ENCODE data around the gene TSPAN1. TPM values are rescaled to one million over a fixed set of nuclear protein-coding genes. Genes with fewer than 3 reads are reported as not detected.

The TSPAN1 gene
- total and polyA plus RNA-seq, 4 donors = 0.28 to 2.2 (median 0.67) TPM

- Histone ChIP-seq H3K4me3 (ENCODE audit: low read depth, low read length) (peak overlapping the region; percentile 90), H3K9me3 (ENCODE audit: control insufficient read depth, insufficient read depth, low read length) (no peaks in the 10 kb centered on the region), H3K27ac (ENCODE audit: low read depth, low read length) (peak overlapping the region; percentile 98), H3K27me3 (ENCODE audit: control insufficient read depth, insufficient read depth, low read length) (no peaks in the 10 kb centered on the region), H3K36me3 (ENCODE audit: control insufficient read depth, insufficient read depth, low read length) (no peaks in the 10 kb centered on the region), H3K4me1 (ENCODE audit: control insufficient read depth, insufficient read depth, low read length) (peaks cover 5% of the 10 kb centered on the region)
- WGBS (ENCODE audit: insufficient coverage) = no CpG with 5 or more reads among the region's 3 CpGs
- peak in 2 of 6 donors; percentile 49 to 56 for DNase-seq (ENCODE audit: low read depth in 4 of 6, low spot score in 6 of 6)
Observed at GRCh38 chr1:46133781-46134350, 41.0 kb upstream of the TSPAN1 start.

- H3K4me3 ChIP-seq (ENCODE audit: low read depth, low read length) = no peak overlapping the region
- no peaks in the 10 kb centered on the region for H3K36me3 ChIP-seq (ENCODE audit: control insufficient read depth, insufficient read depth, low read length)
- WGBS (ENCODE audit: insufficient coverage) = no CpG with 5 or more reads among the region's 3 CpGs
- no peak overlapping the region for H3K27ac ChIP-seq (ENCODE audit: low read depth, low read length)
- DNase-seq (ENCODE audit: low read depth in 4 of 6, low spot score in 6 of 6) = peak in 2 of 6 donors; percentile 13 to 47
- H3K27me3 ChIP-seq (ENCODE audit: control insufficient read depth, insufficient read depth, low read length) = no peaks in the 10 kb centered on the region
- H3K4me1 ChIP-seq (ENCODE audit: control insufficient read depth, insufficient read depth, low read length) = peaks cover 5% of the 10 kb centered on the region
- H3K9me3 ChIP-seq (ENCODE audit: control insufficient read depth, insufficient read depth, low read length) = no peaks in the 10 kb centered on the region
Observed at GRCh38 chr1:46134660-46135331, 40.1 kb upstream of the TSPAN1 start.

- H3K27ac ChIP-seq (ENCODE audit: low read depth, low read length) = no peak overlapping the region
- H3K9me3 ChIP-seq (ENCODE audit: control insufficient read depth, insufficient read depth, low read length) = no peaks in the 10 kb centered on the region
- H3K4me3 ChIP-seq (ENCODE audit: low read depth, low read length) = no peak overlapping the region
- H3K27me3 ChIP-seq (ENCODE audit: control insufficient read depth, insufficient read depth, low read length) = no peaks in the 10 kb centered on the region
- H3K4me1 ChIP-seq (ENCODE audit: control insufficient read depth, insufficient read depth, low read length) = peaks cover 5% of the 10 kb centered on the region
- peak in 1 of 6 donors; percentile 9 for DNase-seq (ENCODE audit: low read depth in 4 of 6, low spot score in 6 of 6)
- no peaks in the 10 kb centered on the region for H3K36me3 ChIP-seq (ENCODE audit: control insufficient read depth, insufficient read depth, low read length)
Observed at GRCh38 chr1:46136711-46137110, 38.2 kb upstream of the TSPAN1 start.

- WGBS (ENCODE audit: insufficient coverage) = no CpG with 5 or more reads among the region's 3 CpGs
- Histone ChIP-seq H3K4me1 (ENCODE audit: control insufficient read depth, insufficient read depth, low read length) (peaks cover 5% of the 10 kb centered on the region), H3K27ac (ENCODE audit: low read depth, low read length) (peak overlapping the region; percentile 41), H3K36me3 (ENCODE audit: control insufficient read depth, insufficient read depth, low read length) (no peaks in the 10 kb centered on the region), H3K9me3 (ENCODE audit: control insufficient read depth, insufficient read depth, low read length) (no peaks in the 10 kb centered on the region), H3K4me3 (ENCODE audit: low read depth, low read length) (peak overlapping the region; percentile 1), H3K27me3 (ENCODE audit: control insufficient read depth, insufficient read depth, low read length) (no peaks in the 10 kb centered on the region)
- DNase-seq (ENCODE audit: low read depth in 4 of 6, low spot score in 6 of 6) = peak in 1 of 6 donors; percentile 41
Observed at GRCh38 chr1:46137916-46138315, 37.0 kb upstream of the TSPAN1 start.

- Histone ChIP-seq H3K27me3 (ENCODE audit: control insufficient read depth, insufficient read depth, low read length) (no peaks in the 10 kb centered on the region), H3K36me3 (ENCODE audit: control insufficient read depth, insufficient read depth, low read length) (no peaks in the 10 kb centered on the region), H3K4me1 (ENCODE audit: control insufficient read depth, insufficient read depth, low read length) (no peaks in the 10 kb centered on the region), H3K27ac (ENCODE audit: low read depth, low read length) (no peak overlapping the region), H3K9me3 (ENCODE audit: control insufficient read depth, insufficient read depth, low read length) (no peaks in the 10 kb centered on the region), H3K4me3 (ENCODE audit: low read depth, low read length) (no peak overlapping the region)
- no peak for DNase-seq (ENCODE audit: low read depth in 4 of 6, low spot score in 6 of 6)
- WGBS (ENCODE audit: insufficient coverage) = 79% methylated on average over 2 of the region's 2 CpGs
Observed at GRCh38 chr1:46148318-46148717, 26.6 kb upstream of the TSPAN1 start.

- H3K27ac ChIP-seq (ENCODE audit: low read depth, low read length) = no peak overlapping the region
- no CpG with 5 or more reads among the region's 2 CpGs for WGBS (ENCODE audit: insufficient coverage)
- no peak for DNase-seq (ENCODE audit: low read depth in 4 of 6, low spot score in 6 of 6)
Observed at GRCh38 chr1:46150085-46150484, 24.8 kb upstream of the TSPAN1 start.

GRCh38 chr1:46152016-46152415 lies 22.9 kb upstream of the TSPAN1 start:
- Histone ChIP-seq H3K27me3 (ENCODE audit: control insufficient read depth, insufficient read depth, low read length) (no peaks in the 10 kb centered on the region), H3K4me3 (ENCODE audit: low read depth, low read length) (no peak overlapping the region), H3K27ac (ENCODE audit: low read depth, low read length) (no peak overlapping the region), H3K9me3 (ENCODE audit: control insufficient read depth, insufficient read depth, low read length) (no peaks in the 10 kb centered on the region), H3K36me3 (ENCODE audit: control insufficient read depth, insufficient read depth, low read length) (no peaks in the 10 kb centered on the region), H3K4me1 (ENCODE audit: control insufficient read depth, insufficient read depth, low read length) (no peaks in the 10 kb centered on the region)
- 100% methylated on average over 2 of the region's 3 CpGs for WGBS (ENCODE audit: insufficient coverage)
- no peak for DNase-seq (ENCODE audit: low read depth in 4 of 6, low spot score in 6 of 6)

More at GRCh38 chr1:46150085-46150484, 24.8 kb upstream of the TSPAN1 start:
- H3K36me3 ChIP-seq (ENCODE audit: control insufficient read depth, insufficient read depth, low read length) = no peaks in the 10 kb centered on the region
- H3K27me3 ChIP-seq (ENCODE audit: control insufficient read depth, insufficient read depth, low read length) = no peaks in the 10 kb centered on the region
- no peaks in the 10 kb centered on the region for H3K4me1 ChIP-seq (ENCODE audit: control insufficient read depth, insufficient read depth, low read length)
- H3K4me3 ChIP-seq (ENCODE audit: low read depth, low read length) = no peak overlapping the region
- H3K9me3 ChIP-seq (ENCODE audit: control insufficient read depth, insufficient read depth, low read length) = no peaks in the 10 kb centered on the region

GRCh38 chr1:46153228-46153627 lies 21.7 kb upstream of the TSPAN1 start:
- Histone ChIP-seq H3K4me3 (ENCODE audit: low read depth, low read length) (no peak overlapping the region), H3K36me3 (ENCODE audit: control insufficient read depth, insufficient read depth, low read length) (no peaks in the 10 kb centered on the region), H3K4me1 (ENCODE audit: control insufficient read depth, insufficient read depth, low read length) (no peaks in the 10 kb centered on the region), H3K27me3 (ENCODE audit: control insufficient read depth, insufficient read depth, low read length) (no peaks in the 10 kb centered on the region), H3K27ac (ENCODE audit: low read depth, low read length) (no peak overlapping the region), H3K9me3 (ENCODE audit: control insufficient read depth, insufficient read depth, low read length) (no peaks in the 10 kb centered on the region)
- 75% methylated on average over 1 of the region's 1 CpG for WGBS (ENCODE audit: insufficient coverage)
- DNase-seq (ENCODE audit: low read depth in 4 of 6, low spot score in 6 of 6) = no peak

- H3K9me3 ChIP-seq (ENCODE audit: control insufficient read depth, insufficient read depth, low read length) = no peaks in the 10 kb centered on the region
Observed at GRCh38 chr1:46153732-46154131, 21.2 kb upstream of the TSPAN1 start.

GRCh38 chr1:46157916-46158311 lies 17.0 kb upstream of the TSPAN1 start:
- no peaks in the 10 kb centered on the region for H3K36me3 ChIP-seq (ENCODE audit: control insufficient read depth, insufficient read depth, low read length)
- no peaks in the 10 kb centered on the region for H3K27me3 ChIP-seq (ENCODE audit: control insufficient read depth, insufficient read depth, low read length)
- DNase-seq (ENCODE audit: low read depth in 4 of 6, low spot score in 6 of 6) = no peak
- H3K9me3 ChIP-seq (ENCODE audit: control insufficient read depth, insufficient read depth, low read length) = no peaks in the 10 kb centered on the region
- H3K4me1 ChIP-seq (ENCODE audit: control insufficient read depth, insufficient read depth, low read length) = no peaks in the 10 kb centered on the region
- WGBS (ENCODE audit: insufficient coverage) = 78% methylated on average over 1 of the region's 1 CpG
- no peak overlapping the region for H3K27ac ChIP-seq (ENCODE audit: low read depth, low read length)
- H3K4me3 ChIP-seq (ENCODE audit: low read depth, low read length) = no peak overlapping the region

More at GRCh38 chr1:46153732-46154131, 21.2 kb upstream of the TSPAN1 start:
- H3K4me3 ChIP-seq (ENCODE audit: low read depth, low read length) = no peak overlapping the region
- no peaks in the 10 kb centered on the region for H3K36me3 ChIP-seq (ENCODE audit: control insufficient read depth, insufficient read depth, low read length)
- no peak for DNase-seq (ENCODE audit: low read depth in 4 of 6, low spot score in 6 of 6)
- no peak overlapping the region for H3K27ac ChIP-seq (ENCODE audit: low read depth, low read length)
- WGBS (ENCODE audit: insufficient coverage) = 88% methylated on average over 1 of the region's 1 CpG
- no peaks in the 10 kb centered on the region for H3K4me1 ChIP-seq (ENCODE audit: control insufficient read depth, insufficient read depth, low read length)
- H3K27me3 ChIP-seq (ENCODE audit: control insufficient read depth, insufficient read depth, low read length) = no peaks in the 10 kb centered on the region

All from spinal cord (tissue), 10 donors.